Non-pigmented ciliary epithelial cell (primary cell): Measurements from ENCODE around the gene PADI4.
A peak's percentile ranks its signal among the peaks of the same experiment; 100 is the strongest.

ENCODE experiments used
- DNase-seq: peaks from one replicate; pipeline ENCODE4 v3.0.0-alpha.2; 2010; ENCODE audit warnings: low read depth

PADI4 gene

GRCh38 chr1:17350928-17351446, 43.0 kb downstream of the PADI4 start:
- no peak for DNase-seq

- no peak for DNase-seq
Measured at GRCh38 chr1:17351598-17352324, 43.8 kb downstream of the PADI4 start.

DNA sequence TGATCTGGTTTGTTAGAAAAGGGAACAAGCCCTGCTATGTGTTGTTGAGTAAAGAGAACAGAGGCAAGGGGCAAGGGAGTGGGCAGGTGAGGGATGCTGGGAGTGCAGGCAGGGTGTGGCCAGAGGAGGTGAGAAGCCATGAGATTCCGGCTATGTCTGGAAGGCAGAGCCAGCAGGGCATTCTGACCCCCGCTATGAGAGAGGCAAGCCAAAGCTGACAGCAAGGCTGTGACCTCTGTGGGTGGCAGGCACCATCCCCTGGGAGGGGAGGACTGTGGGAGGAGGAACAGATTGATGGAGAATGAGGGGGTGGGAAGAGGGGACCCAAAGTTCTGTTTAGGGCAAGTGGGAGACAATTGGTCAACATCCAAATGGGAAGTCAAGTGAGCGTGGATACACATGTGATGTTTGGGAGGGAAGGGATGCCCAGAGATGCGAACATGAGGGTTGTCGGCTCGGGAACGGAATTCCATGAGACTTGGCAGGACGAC, 44.5 kb downstream of the PADI4 start:
- no peak for DNase-seq

DNA sequence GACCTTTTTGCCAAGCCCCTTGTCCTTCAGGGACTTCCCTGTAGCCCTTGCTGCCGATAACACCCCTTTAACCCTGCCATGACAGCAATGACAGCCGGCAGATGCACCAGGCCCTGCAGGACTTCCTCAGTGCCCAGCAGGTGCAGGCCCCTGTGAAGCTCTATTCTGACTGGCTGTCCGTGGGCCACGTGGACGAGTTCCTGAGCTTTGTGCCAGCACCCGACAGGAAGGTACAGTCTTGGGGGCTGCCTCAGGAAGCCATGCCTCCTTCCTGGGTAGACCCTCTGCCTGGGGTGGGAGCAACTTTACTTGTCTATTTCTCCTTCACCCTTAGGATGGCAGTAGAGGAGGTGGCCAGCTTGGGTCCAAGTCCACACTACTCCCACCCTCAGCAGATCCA, 47.9 kb downstream of the PADI4 start:
- no peak for DNase-seq

- no peak for DNase-seq
Measured at GRCh38 chr1:17356387-17357026, 48.5 kb downstream of the PADI4 start.

- no peak for DNase-seq
Measured at GRCh38 chr1:17358557-17358956, 50.6 kb downstream of the PADI4 start.

DNA sequence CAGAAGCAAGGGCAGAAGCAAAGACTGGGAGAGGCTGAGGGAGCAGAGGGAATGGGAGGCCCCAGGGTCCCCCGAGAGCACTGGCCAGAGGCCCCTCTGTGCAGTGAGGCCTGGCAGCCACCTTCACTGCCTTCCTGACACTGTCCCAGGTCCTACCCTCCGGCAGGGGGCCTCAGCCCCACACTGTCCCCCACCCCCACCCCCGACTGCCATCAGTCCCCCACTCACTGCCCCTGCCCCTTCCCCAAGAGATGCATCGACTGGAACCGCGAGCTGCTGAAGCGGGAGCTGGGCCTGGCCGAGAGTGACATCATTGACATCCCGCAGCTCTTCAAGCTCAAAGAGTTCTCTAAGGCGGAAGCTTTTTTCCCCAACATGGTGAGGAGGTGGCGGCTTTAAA, 51.0 kb downstream of the PADI4 start:
- DNase-seq: no peak

DNA sequence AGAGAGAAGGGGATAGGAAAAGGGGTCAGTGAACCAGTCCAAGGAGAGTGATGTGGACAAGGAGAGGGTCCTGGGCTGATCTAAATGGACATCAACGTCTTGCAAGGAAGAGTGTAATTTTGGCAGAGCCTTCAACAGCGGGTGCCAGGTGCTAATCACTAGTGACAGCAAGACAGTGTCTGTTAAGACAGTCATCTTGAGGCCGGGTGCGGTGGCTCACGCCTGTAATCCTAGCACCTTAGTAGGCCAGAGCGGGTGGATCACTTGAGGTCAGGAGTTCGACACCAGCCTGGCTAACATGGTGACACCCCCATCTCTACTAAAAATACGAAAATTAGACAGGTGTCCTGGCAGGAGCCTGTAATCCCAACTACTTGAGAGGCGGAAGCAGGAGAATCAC, 51.8 kb downstream of the PADI4 start:
- DNase-seq: no peak

DNA sequence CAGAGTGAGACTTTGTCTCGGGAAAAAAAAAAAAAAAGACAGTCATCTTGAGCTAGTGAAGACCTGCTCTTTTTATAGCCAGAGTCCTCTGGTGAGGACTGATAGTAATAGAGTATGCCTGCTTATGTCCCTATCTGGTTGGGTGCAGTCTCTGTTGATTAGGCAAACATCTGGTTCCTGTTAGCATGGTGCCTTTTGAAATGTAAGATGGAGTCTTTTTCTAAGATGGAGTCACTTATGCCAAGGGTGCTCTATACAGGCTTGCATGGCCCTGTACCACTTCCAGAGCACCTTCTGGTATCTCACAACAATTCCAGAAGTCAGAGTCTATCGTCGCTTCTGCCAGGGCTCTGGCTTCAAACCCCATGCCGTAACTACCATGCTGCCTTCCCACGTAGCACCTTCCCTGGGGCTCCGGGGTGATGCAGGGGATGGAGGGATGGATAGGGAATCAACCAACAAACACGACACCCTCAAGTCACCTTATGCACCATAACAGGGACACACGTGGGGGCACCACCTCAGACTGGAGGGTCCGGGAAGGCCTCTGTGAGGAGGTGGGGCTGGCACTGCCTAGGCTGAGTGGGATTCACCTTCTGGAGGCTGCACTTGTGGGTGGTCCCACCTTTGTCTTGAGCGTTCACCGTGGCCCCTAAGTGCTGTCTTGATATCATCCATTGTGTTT, 52.4 kb downstream of the PADI4 start:
- no peak for DNase-seq

DNA sequence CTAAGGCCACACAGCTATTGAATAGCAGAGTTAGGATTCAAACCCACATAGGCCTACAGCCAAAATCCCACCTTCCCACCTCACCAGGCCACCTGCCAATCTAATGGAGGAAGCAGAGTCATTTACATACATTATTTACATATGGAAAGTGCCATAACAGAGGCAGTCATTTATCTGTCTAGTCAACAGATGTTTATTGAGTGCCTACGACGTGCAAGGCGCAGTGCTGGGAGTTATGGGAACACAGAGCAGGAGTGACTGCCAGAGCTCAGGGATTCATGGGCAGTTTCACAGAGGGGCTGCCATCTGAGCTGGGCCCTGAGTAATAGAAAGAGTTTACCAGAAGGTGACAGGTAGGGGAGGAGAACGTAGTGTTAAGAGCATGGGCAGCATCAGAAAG, 53.7 kb downstream of the PADI4 start:
- no peak for DNase-seq

DNA sequence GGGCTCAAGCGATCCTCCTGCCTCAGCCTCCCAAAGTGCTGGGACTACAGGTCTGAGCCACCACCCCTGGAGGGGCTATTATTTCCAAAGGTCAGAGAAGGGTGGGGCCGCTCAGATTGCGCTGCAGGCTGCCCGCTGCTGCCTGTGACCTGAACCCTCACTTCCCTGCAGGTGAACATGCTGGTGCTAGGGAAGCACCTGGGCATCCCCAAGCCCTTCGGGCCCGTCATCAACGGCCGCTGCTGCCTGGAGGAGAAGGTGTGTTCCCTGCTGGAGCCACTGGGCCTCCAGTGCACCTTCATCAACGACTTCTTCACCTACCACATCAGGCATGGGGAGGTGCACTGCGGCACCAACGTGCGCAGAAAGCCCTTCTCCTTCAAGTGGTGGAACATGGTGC, 55.4 kb downstream of the PADI4 start:
- DNase-seq: no peak

GRCh38 chr1:17363771-17364170, 55.8 kb downstream of the PADI4 start:
- no peak for DNase-seq

GRCh38 chr1:17365293-17365692, 57.3 kb downstream of the PADI4 start:
- no peak for DNase-seq

DNA sequence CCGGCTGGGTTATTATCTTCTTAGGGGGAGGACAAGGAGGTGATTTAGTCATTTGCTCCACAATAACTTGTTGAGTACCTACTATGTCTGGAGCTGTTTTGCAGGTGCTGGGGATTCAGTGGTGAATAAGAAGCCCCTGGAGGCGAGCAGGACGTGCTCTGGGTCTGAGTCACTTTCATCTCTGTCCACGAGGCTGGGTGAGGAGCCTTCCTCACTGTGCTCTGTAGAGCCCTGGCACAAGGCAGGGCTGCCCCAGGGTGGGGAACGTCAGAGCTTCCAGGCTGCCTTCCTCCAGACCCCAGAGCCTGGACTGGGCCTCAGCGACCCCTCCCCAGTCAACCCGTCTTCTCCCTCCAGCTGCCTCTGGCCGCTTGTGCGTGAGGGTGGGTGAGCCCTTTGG, 61.5 kb downstream of the PADI4 start:
- DNase-seq: peak; percentile 18

- DNase-seq: no peak
Measured at GRCh38 chr1:17370618-17371017, 62.6 kb downstream of the PADI4 start.

GRCh38 chr1:17371896-17372295, 63.9 kb downstream of the PADI4 start, which contains the start of gene PADI6:
TSS of gene PADI6 (plus strand) at chr1:17372196. CDS start at chr1:17372246, 50 bp downstream.
- no peak for DNase-seq

DNA sequence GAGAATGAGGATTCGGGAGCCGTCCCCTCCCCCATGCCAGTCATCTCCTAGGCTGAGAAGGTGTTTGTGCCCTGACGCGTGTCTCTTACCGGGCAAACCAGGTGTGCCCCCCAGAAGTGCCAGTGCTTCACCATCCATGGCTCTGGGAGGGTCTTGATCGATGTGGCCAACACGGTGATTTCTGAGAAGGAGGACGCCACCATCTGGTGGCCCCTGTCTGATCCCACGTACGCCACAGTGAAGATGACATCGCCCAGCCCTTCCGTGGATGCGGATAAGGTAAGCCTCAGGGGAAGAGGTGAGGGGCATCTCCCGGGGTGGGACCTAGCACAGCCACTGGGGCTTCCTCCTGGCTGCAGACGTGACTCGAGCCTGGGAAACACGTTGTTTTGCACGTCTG, 65.0 kb downstream of the PADI4 start:
- DNase-seq: no peak

DNA sequence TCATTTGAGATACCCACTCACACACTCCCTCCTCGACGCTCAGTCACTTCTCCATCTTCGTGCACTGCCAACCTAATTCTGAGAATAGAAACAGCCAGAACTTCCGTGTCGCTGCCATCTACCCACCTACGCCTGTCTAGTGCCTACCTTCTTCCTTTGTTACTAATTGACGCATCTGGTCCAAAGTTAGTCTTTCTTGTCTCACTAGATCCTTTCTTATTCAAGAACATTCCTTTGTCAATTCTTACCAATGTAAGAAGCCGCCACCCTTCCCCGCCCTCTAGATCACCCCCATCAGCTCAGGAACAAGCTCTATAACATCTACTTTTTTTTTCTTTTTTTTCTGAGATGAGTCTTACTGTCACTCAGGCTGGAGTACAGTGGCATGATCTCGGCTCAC, 67.7 kb downstream of the PADI4 start:
- no peak for DNase-seq

DNA sequence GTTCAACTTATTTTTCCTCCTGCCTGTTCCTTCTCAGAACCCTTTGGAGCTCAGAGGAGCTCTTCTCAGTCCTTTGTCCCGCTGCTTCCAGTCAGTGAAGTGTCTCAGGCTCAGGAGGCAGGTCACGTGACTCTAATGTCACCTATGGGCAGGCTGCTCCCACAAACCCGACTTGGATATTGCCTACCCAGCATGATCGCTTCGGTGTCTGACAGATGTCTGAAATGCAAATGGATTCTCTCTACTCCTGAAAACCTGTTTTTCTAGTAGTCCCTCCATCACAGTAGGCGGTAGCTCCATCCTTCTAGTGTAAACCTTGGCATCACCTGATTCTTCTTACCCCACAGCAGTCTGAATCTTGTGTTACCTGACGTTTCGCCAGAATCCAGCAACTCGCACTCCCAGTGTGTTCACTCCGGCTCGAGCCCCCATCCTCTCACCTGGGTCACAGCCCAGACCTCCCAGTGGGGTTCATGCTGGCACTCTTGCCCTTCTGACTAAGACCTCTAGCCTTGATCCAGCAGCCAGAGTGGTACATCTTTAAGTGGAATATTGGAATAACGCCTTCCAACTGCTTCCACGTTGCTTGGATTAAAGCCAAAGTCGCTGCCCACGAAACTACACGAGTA, 69.4 kb downstream of the PADI4 start:
- DNase-seq: no peak

DNA sequence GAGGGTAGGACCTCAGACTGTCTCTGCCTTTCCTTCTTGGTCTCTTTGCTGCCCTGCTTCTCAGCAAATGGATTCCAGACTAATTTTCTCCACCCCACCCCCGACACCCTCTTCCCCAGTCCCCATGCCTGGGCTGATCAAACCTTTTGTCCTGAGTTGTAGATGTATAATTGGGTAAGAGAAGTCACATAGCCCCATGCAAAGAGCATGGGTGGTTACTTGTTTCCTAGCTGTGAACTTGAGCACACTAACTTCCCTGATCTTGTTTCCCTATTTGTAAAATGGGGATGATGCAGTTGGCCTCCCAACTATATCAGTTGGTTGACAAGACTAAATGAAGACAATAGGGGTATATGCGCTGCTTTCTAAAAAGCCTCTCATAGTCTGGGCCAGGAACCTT, 73.2 kb downstream of the PADI4 start:
- no peak for DNase-seq

- no peak for DNase-seq
Measured at GRCh38 chr1:17392199-17392740, 84.3 kb downstream of the PADI4 start.

- DNase-seq: no peak
Measured at GRCh38 chr1:17393230-17393629, 85.2 kb downstream of the PADI4 start.
